Loucy (cell line): ENCODE results near the gene S100A13.

Experiments
- H2AFZ ChIP-seq: fragments of 200-600 bp; sonication (generic); 2 replicates; pipeline ENCODE4 v1.6.0; 2016; ENCODE audit warnings: antibody characterized with exemption, mild to moderate bottlenecking, low read length, moderate library complexity
- H3F3A ChIP-seq: fragments of 200-600 bp; 2 replicates; pipeline ENCODE4 v1.6.0; 2016; ENCODE audit warnings: antibody characterized with exemption, low read depth, mild to moderate bottlenecking
- H3K27me3 ChIP-seq: fragments of 200-600 bp; sonication (generic); 2 replicates; pipeline ENCODE4 v1.6.1; 2014; ENCODE audit warnings: low read length, mild to moderate bottlenecking; ENCODE audit not compliant: insufficient read depth, poor library complexity, severe bottlenecking
- H3K36me3 ChIP-seq: fragments of 200-600 bp; sonication (generic); 2 replicates; pipeline ENCODE4 v1.6.1; 2016; ENCODE audit warnings: low read length; ENCODE audit not compliant: insufficient read depth
- H3K4me1 ChIP-seq: fragments of 200-600 bp; sonication (generic); 2 replicates; pipeline ENCODE4 v1.5.1; 2014; ENCODE audit warnings: low read length, mild to moderate bottlenecking; ENCODE audit not compliant: insufficient read depth, poor library complexity, severe bottlenecking
- H3K4me2 ChIP-seq: fragments of 200-600 bp; sonication (generic); 2 replicates; pipeline ENCODE4 v1.6.0; 2014; ENCODE audit warnings: antibody characterized with exemption, low read length, low read depth, mild to moderate bottlenecking; ENCODE audit not compliant: poor library complexity, severe bottlenecking
- H3K4me3 ChIP-seq: fragments of 200-600 bp; sonication (generic); 2 replicates; pipeline ENCODE4 v1.5.1; 2014; ENCODE audit warnings: low read length, mild to moderate bottlenecking, mixed read lengths; ENCODE audit not compliant: poor library complexity, severe bottlenecking
- H3K79me2 ChIP-seq: fragments of 200-600 bp; sonication (generic); 2 replicates; pipeline ENCODE4 v1.6.1; 2014; ENCODE audit warnings: low read length; ENCODE audit not compliant: insufficient read depth
- H3K9ac ChIP-seq: fragments of 200-600 bp; sonication (generic); 2 replicates; pipeline ENCODE4 v1.6.0; 2014; ENCODE audit warnings: mild to moderate bottlenecking, low read depth, low read length, moderate library complexity; ENCODE audit not compliant: poor library complexity, severe bottlenecking
- H3K9me2 ChIP-seq: fragments of 200-600 bp; sonication (generic); replicated peaks from 2 replicates; pipeline ENCODE4 v1.6.1; 2016; ENCODE audit warnings: low read depth, low read length, mixed read lengths
- H3K9me3 ChIP-seq: fragments of 200-600 bp; sonication (generic); 2 replicates; pipeline ENCODE4 v1.6.1; 2014; ENCODE audit warnings: mild to moderate bottlenecking, antibody characterized with exemption, low read length, low read depth; ENCODE audit not compliant: insufficient read depth
- H4K20me1 ChIP-seq: fragments of 200-600 bp; sonication (generic); 2 replicates; pipeline ENCODE4 v1.6.0; 2014; ENCODE audit warnings: antibody characterized with exemption, low read length, mild to moderate bottlenecking; ENCODE audit not compliant: insufficient read depth, poor library complexity, severe bottlenecking
- CTCF ChIP-seq: fragments of 200-600 bp; sonication (generic); conservative IDR thresholded peaks from 2 replicates; pipeline ENCODE4 v1.5.1; 2014; ENCODE audit warnings: mild to moderate bottlenecking, antibody characterized with exemption, low read length
- EZH2phosphoT487 ChIP-seq: fragments of 200-600 bp; IDR thresholded peaks from 2 replicates; pipeline ENCODE4 v1.6.1; 2018; ENCODE audit warnings: antibody characterized with exemption, mild to moderate bottlenecking, moderate library complexity, borderline replicate concordance

S100A13 gene

GRCh38 chr1:153658400-153659174, 31.3 kb upstream of the S100A13 start, which contains the start of gene SNAPIN:
Gene SNAPIN, plus strand, starts transcription at chr1:153658703. Its CDS starts 41 bp downstream, at chr1:153658744.
- peak within 1 kb of the TSS; percentile 75 for H3K9ac ChIP-seq
- H3K79me2 ChIP-seq = peaks cover 35% of the 10 kb centered on the region
- H3K9me2 ChIP-seq = no peaks in the 10 kb centered on the region
- TF ChIP-seq CTCF (no peak), EZH2phosphoT487 (no peak)
- H3K9me3 ChIP-seq = no peaks in the 10 kb centered on the region
- peaks cover 31% of the 10 kb centered on the region for H4K20me1 ChIP-seq
- H3F3A ChIP-seq = peaks cover 23% of the 10 kb centered on the region
- no peaks in the 10 kb centered on the region for H3K27me3 ChIP-seq
- peak within 1 kb of the TSS; percentile 95 for H3K4me2 ChIP-seq
- H3K36me3 ChIP-seq = peaks cover 28% of the 10 kb centered on the region
- H3K4me1 ChIP-seq = no peaks in the 10 kb centered on the region
- peak within 1 kb of the TSS; percentile 95 for H2AFZ ChIP-seq
- peak within 1 kb of the TSS; percentile 88 for H3K4me3 ChIP-seq

- no peak overlapping the region for H3K4me3 ChIP-seq
- no peaks in the 10 kb centered on the region for H3K27me3 ChIP-seq
- no peaks in the 10 kb centered on the region for H3F3A ChIP-seq
- no peak overlapping the region for H3K9ac ChIP-seq
- no peaks in the 10 kb centered on the region for H3K9me3 ChIP-seq
- peaks cover 12% of the 10 kb centered on the region for H3K79me2 ChIP-seq
- H3K4me2 ChIP-seq = no peak overlapping the region
- H4K20me1 ChIP-seq = peaks cover 7% of the 10 kb centered on the region
- H2AFZ ChIP-seq = no peak overlapping the region
- no peaks in the 10 kb centered on the region for H3K4me1 ChIP-seq
- H3K9me2 ChIP-seq = no peaks in the 10 kb centered on the region
- TF ChIP-seq EZH2phosphoT487 = no peak
- no peaks in the 10 kb centered on the region for H3K36me3 ChIP-seq
Observed at GRCh38 chr1:153655333-153655732, 28.0 kb upstream of the S100A13 start.

- Histone ChIP-seq H3K36me3 (no peaks in the 10 kb centered on the region), H3K4me1 (peaks cover 4% of the 10 kb centered on the region), H3K4me3 (no peak overlapping the region), H3K79me2 (no peaks in the 10 kb centered on the region), H3K9ac (no peak overlapping the region), H3K9me3 (no peaks in the 10 kb centered on the region), H3K27me3 (no peaks in the 10 kb centered on the region), H4K20me1 (no peaks in the 10 kb centered on the region), H3K4me2 (no peak overlapping the region), H2AFZ (no peak overlapping the region), H3F3A (no peaks in the 10 kb centered on the region), H3K9me2 (no peaks in the 10 kb centered on the region)
- TF ChIP-seq CTCF (no peak), EZH2phosphoT487 (no peak)
Observed at GRCh38 chr1:153652805-153653500, 25.6 kb upstream of the S100A13 start.
